ENCODE data around the gene HCAR2. TPM values are rescaled to one million over a fixed set of nuclear protein-coding genes. Genes with fewer than 3 reads are reported as not detected.

HCAR2 gene
- total and polyA plus RNA-seq, 2 of the 13 experiments (the other 11 are each of a cell fraction or from before 2014, with no cell fraction given) = 0.09 to 5.6 TPM

DNA sequence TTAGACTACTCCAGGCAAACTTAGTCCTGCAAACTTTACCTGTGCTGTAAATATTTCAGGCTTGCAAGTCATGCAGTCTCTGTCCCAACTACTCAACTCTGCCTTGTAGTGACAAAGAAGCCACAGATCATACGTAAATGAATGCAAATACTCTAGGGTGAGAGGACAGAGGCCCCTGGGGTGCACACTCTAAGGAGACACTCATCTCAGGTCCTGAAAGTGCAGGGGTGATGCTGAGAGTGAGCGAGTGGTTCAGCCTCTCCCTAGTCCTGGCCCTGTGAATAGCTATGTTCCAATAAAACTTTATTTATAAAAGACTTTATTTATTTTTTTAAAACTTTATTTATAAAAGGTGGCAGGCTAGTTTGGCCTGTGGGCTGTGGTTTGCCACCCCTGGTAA lies 34.9 kb downstream of the HCAR2 start:
- H4K20me1 ChIP-seq (ENCODE audit: insufficient read depth, low read length) = no peaks in the 10 kb centered on the region
- in situ Hi-C loops (cut with HindIII; ENCODE audit: extremely low pct_ligation_motif_present, low pct_unique_long_range_greater_than_20kb) (no loop called here), intact Hi-C loops (cut with micrococcal nuclease; ENCODE audit: unreplicated experiment) (no loop called here)
- no peaks in the 10 kb centered on the region for H3K9me3 ChIP-seq (ENCODE audit: low read length)
- H3K27ac ChIP-seq (ENCODE audit: extremely low read length, insufficient read depth, low read length) = no peak overlapping the region
- no peak overlapping the region for H3K4me3 ChIP-seq (replicated peaks in 1 of 3; ENCODE audit: insufficient read depth in 1 of 3, low read depth in 2 of 3, low read length in 3 of 3)
- DNase-seq (ENCODE audit: low spot score) (no peak), ATAC-seq (no peak), FAIRE-seq (no peak)
- no peak overlapping the region for H3K4me2 ChIP-seq (ENCODE audit: low read depth, low read length)
- no peak overlapping the region for H2AFZ ChIP-seq (ENCODE audit: low read length)
- H3K36me3 ChIP-seq (replicated peaks in 1 of 2; ENCODE audit: control insufficient read depth in 1 of 2, insufficient read depth in 2 of 2, low read length in 2 of 2) = no peaks in the 10 kb centered on the region
- peaks cover 29% of the 10 kb centered on the region for H3K4me1 ChIP-seq (ENCODE audit: insufficient read depth, low read length)
- no TSS peak for BruUV-seq (replicated peaks)
- no peaks in the 10 kb centered on the region for H3K79me2 ChIP-seq (ENCODE audit: insufficient read depth, low read length)
- 52% methylated on average over 2 of the region's 2 CpGs for WGBS (ENCODE audit: low lambda C conversion rate)
- TF ChIP-seq, protein P1, sequence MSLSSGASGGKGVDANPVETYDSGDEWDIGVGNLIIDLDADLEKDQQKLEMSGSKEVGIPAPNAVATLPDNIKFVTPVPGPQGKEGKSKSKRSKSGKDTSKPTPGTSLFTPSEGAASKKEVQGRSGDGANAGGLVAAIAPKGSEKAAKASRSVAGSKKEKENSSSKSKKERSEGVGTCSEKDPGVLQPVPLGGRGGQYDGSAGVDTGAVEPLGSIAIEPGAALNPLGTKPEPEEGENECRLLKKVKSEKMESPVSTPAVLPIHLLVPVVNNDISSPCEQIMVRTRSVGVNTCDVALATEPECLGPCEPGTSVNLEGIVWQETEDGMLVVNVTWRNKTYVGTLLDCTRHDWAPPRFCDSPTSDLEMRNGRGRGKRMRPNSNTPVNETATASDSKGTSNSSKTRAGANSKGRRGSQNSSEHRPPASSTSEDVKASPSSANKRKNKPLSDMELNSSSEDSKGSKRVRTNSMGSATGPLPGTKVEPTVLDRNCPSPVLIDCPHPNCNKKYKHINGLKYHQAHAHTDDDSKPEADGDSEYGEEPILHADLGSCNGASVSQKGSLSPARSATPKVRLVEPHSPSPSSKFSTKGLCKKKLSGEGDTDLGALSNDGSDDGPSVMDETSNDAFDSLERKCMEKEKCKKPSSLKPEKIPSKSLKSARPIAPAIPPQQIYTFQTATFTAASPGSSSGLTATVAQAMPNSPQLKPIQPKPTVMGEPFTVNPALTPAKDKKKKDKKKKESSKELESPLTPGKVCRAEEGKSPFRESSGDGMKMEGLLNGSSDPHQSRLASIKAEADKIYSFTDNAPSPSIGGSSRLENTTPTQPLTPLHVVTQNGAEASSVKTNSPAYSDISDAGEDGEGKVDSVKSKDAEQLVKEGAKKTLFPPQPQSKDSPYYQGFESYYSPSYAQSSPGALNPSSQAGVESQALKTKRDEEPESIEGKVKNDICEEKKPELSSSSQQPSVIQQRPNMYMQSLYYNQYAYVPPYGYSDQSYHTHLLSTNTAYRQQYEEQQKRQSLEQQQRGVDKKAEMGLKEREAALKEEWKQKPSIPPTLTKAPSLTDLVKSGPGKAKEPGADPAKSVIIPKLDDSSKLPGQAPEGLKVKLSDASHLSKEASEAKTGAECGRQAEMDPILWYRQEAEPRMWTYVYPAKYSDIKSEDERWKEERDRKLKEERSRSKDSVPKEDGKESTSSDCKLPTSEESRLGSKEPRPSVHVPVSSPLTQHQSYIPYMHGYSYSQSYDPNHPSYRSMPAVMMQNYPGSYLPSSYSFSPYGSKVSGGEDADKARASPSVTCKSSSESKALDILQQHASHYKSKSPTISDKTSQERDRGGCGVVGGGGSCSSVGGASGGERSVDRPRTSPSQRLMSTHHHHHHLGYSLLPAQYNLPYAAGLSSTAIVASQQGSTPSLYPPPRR (CRISPR knock-in tag; IDR thresholded peaks at IDR 0.05; ENCODE audit: borderline replicate concordance) = no peak
- no peak for TF ChIP-seq ZNF552 (CRISPR knock-in tag; IDR thresholded peaks at IDR 0.05; ENCODE audit: borderline replicate concordance)
- peak; percentile 68 for TF ChIP-seq ZBTB40 (IDR thresholded peaks at IDR 0.05)
- peak; percentile 96 for TF ChIP-seq ZBTB40 (CRISPR knock-in tag; IDR thresholded peaks at IDR 0.05)
- ChIA-PET CTCF (ENCODE audit: low intra/inter-chr PET ratio, low total read pairs) (no interaction called here), POLR2A (no interaction called here)
- H3K27me3 ChIP-seq (ENCODE audit: control insufficient read depth in 1 of 2, insufficient read depth in 2 of 2, low read length in 2 of 2) = no peaks in the 10 kb centered on the region
- no peak overlapping the region for H3K9ac ChIP-seq (ENCODE audit: insufficient read depth, low read depth, low read length)
